ENCODE measurements around the gene RETSAT.

DNA sequence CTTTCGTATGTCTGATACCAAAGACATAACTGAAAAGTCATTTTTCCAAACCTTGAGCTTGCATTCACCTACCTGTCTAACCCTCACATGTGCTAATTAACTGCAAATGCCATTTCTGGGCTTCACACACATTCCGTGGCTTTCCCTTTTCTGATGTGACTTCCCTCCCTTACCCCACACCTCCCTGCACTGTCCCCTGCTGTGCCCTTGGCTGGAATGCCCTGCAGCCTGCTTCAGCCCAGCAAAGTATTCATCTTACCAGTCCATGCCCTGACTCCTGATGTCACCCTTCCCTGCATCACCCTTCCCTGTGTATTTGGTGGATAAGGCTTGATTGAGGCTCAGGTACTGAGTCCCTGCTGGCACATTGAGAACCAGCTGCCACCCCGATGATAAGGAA is 12.2 kb downstream of the RETSAT start:
- TF ChIP-seq, protein P1, sequence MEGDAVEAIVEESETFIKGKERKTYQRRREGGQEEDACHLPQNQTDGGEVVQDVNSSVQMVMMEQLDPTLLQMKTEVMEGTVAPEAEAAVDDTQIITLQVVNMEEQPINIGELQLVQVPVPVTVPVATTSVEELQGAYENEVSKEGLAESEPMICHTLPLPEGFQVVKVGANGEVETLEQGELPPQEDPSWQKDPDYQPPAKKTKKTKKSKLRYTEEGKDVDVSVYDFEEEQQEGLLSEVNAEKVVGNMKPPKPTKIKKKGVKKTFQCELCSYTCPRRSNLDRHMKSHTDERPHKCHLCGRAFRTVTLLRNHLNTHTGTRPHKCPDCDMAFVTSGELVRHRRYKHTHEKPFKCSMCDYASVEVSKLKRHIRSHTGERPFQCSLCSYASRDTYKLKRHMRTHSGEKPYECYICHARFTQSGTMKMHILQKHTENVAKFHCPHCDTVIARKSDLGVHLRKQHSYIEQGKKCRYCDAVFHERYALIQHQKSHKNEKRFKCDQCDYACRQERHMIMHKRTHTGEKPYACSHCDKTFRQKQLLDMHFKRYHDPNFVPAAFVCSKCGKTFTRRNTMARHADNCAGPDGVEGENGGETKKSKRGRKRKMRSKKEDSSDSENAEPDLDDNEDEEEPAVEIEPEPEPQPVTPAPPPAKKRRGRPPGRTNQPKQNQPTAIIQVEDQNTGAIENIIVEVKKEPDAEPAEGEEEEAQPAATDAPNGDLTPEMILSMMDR (IDR thresholded peaks at IDR 0.05), result no peak
- TF ChIP-seq EZH2 (IDR thresholded peaks at IDR 0.05; ENCODE audit: borderline replicate concordance, insufficient read depth, low read depth, low read length, poor library complexity, severe bottlenecking), result no peak
